Endodermal cell (in vitro differentiated cells): Measurements from ENCODE around the gene CCDC121. TPM values are rescaled to one million over a fixed set of nuclear protein-coding genes. Genes with fewer than 3 reads are reported as not detected.

Source experiments
- DNase-seq: peaks from one replicate; pipeline ENCODE4 v3.0.0-alpha.2; 2017
- H3K27ac ChIP-seq: 2 replicates; pipeline ENCODE4 v1.5.1; 2013; ENCODE audit warnings: mild to moderate bottlenecking, low read depth, low read length, moderate library complexity
- H3K27me3 ChIP-seq: 2 replicates; pipeline ENCODE4 v1.6.1; 2013; ENCODE audit warnings: mild to moderate bottlenecking, low read length, moderate library complexity; ENCODE audit not compliant: insufficient read depth, control insufficient read depth, poor library complexity, severe bottlenecking
- H3K36me3 ChIP-seq: 2 replicates; pipeline ENCODE4 v1.7.0; 2013; ENCODE audit warnings: mild to moderate bottlenecking, low read length, moderate library complexity; ENCODE audit not compliant: control insufficient read depth, insufficient read depth
- H3K4me1 ChIP-seq: one replicate; pipeline ENCODE4 v1.7.0; 2013; ENCODE audit warnings: low read length; ENCODE audit not compliant: control insufficient read depth, insufficient read depth
- H3K4me3 ChIP-seq: 2 replicates; pipeline ENCODE4 v1.5.1; 2013; ENCODE audit warnings: mild to moderate bottlenecking, low read length, moderate library complexity
- H3K9ac ChIP-seq: 2 replicates; pipeline ENCODE4 v1.6.1; 2013; ENCODE audit warnings: mild to moderate bottlenecking, low read length, moderate library complexity; ENCODE audit not compliant: poor library complexity, severe bottlenecking; ENCODE audit errors: extremely low read depth
- H3K9me3 ChIP-seq: 2 replicates; pipeline ENCODE4 v1.6.1; 2013; ENCODE audit warnings: mild to moderate bottlenecking, low read length, moderate library complexity; ENCODE audit not compliant: control insufficient read depth
- H3K27ac Mint-ChIP-seq: 2 replicates; pipeline ENCODE4 v1.8.0; 2020; ENCODE audit warnings: mixed read lengths
- H3K27me3 Mint-ChIP-seq: 2 replicates; pipeline ENCODE4 v1.8.0; 2021; ENCODE audit warnings: mild to moderate bottlenecking, mixed read lengths; ENCODE audit not compliant: insufficient read depth
- H3K36me3 Mint-ChIP-seq: 2 replicates; pipeline ENCODE4 v1.8.0; 2020; ENCODE audit warnings: low read depth, mixed read lengths
- H3K4me1 Mint-ChIP-seq: 2 replicates; pipeline ENCODE4 v1.8.0; 2020; ENCODE audit warnings: mixed read lengths
- H3K4me3 Mint-ChIP-seq: 2 replicates; pipeline ENCODE4 v1.8.0; 2020; ENCODE audit warnings: mild to moderate bottlenecking, moderate library complexity, mixed read lengths
- H3K9me3 Mint-ChIP-seq: 2 replicates; pipeline ENCODE4 v1.8.0; 2020; ENCODE audit warnings: mild to moderate bottlenecking, mixed read lengths
- CTCF ChIP-seq: fragments of 200-600 bp; sonication (generic); conservative IDR thresholded peaks from 2 replicates; pipeline ENCODE4 v1.5.0; 2021; ENCODE audit warnings: antibody characterized with exemption, mild to moderate bottlenecking
- WGBS, 2 experiments: methylation state at CpG; one replicate each; pipeline versions ENCODE4 v1.1.5 to v1.1.7; 2013; ENCODE audit warnings: missing lambda C conversion rate in 2 of 2, mixed read lengths in 1 of 2; ENCODE audit not compliant: insufficient coverage in 1 of 2, insufficient read length in 1 of 2; 5-methylcytosine and 5-hydroxymethylcytosine counted together
- total RNA-seq, 2 donors: library from RNA; stranded (reverse); fragmentation: NEBNext Ultra II Directional in 1 of 2; extraction: Animal tissue kit (Norgen Biotek cat#: 25700) in 1 of 2; gene quantifications; 2 replicates in 1 of 2; 3 replicates in 1 of 2; pipeline ENCODE4 v1.2.1, GENCODE V29; 2021

Gene CCDC121
- total RNA-seq, 2 donors from 2014 or later: 4.6 to 5.3 TPM

- peak overlapping the region; percentile 58 for H3K9ac ChIP-seq
- peak overlapping the region; percentile 87 for H3K4me3 ChIP-seq
- no peaks in the 10 kb centered on the region for H3K9me3 ChIP-seq
- no peaks in the 10 kb centered on the region for H3K27me3 ChIP-seq
- Mint-ChIP-seq H3K4me1 (peaks cover 15% of the 10 kb centered on the region), H3K9me3 (no peaks in the 10 kb centered on the region), H3K27me3 (no peaks in the 10 kb centered on the region), H3K4me3 (peak overlapping the region; percentile 98), H3K36me3 (peaks cover 48% of the 10 kb centered on the region), H3K27ac (peak overlapping the region; percentile 100)
- H3K27ac ChIP-seq: no peak overlapping the region
- 6 to 8% methylated on average over 10 to 28 of the region's 28 CpGs for WGBS, 2 experiments
- DNase-seq: no peak
- peak; percentile 11 for TF ChIP-seq CTCF
- H3K4me1 ChIP-seq: no peaks in the 10 kb centered on the region
- H3K36me3 ChIP-seq: peaks cover 46% of the 10 kb centered on the region
Observed at GRCh38 chr2:27664154-27664574, 35.4 kb upstream of the CCDC121 start.

- WGBS, 2 experiments: 0% methylated on average over 41 to 56 of the region's 56 CpGs
- peak; percentile 18 for TF ChIP-seq CTCF
- Mint-ChIP-seq H3K36me3 (peaks cover 44% of the 10 kb centered on the region), H3K27ac (peak within 1 kb of the TSS; percentile 100), H3K4me1 (peaks cover 15% of the 10 kb centered on the region), H3K9me3 (no peaks in the 10 kb centered on the region), H3K4me3 (peak within 1 kb of the TSS; percentile 98), H3K27me3 (no peaks in the 10 kb centered on the region)
- H3K4me3 ChIP-seq: peak within 1 kb of the TSS; percentile 87
- H3K9ac ChIP-seq: peak within 1 kb of the TSS; percentile 58
- peak within 1 kb of the TSS; percentile 69 for H3K27ac ChIP-seq
- no peaks in the 10 kb centered on the region for H3K4me1 ChIP-seq
- no peaks in the 10 kb centered on the region for H3K27me3 ChIP-seq
- H3K9me3 ChIP-seq: no peaks in the 10 kb centered on the region
- DNase-seq: peak; percentile 89
- H3K36me3 ChIP-seq: peaks cover 46% of the 10 kb centered on the region
Observed at GRCh38 chr2:27663285-27664153, 34.7 kb upstream of the CCDC121 start, which contains the start of the genes SLC4A1AP and SUPT7L. TSS of gene SLC4A1AP (plus strand) at chr2:27663889. CDS start at chr2:27663915, 26 bp downstream. TSS of gene SUPT7L (minus strand) at chr2:27663614. CDS start at chr2:27662192, 1,422 bp downstream.

- no peaks in the 10 kb centered on the region for H3K9me3 ChIP-seq
- H3K27me3 ChIP-seq: no peaks in the 10 kb centered on the region
- Mint-ChIP-seq H3K4me1 (peaks cover 15% of the 10 kb centered on the region), H3K36me3 (peaks cover 44% of the 10 kb centered on the region), H3K27ac (no peak overlapping the region), H3K9me3 (no peaks in the 10 kb centered on the region), H3K27me3 (no peaks in the 10 kb centered on the region), H3K4me3 (no peak overlapping the region)
- DNase-seq: no peak
- no peak overlapping the region for H3K27ac ChIP-seq
- no peak overlapping the region for H3K9ac ChIP-seq
- H3K4me3 ChIP-seq: peak overlapping the region; percentile 87
- H3K4me1 ChIP-seq: no peaks in the 10 kb centered on the region
- WGBS, 2 experiments: 92 to 100% methylated on average over 1 of the region's 1 CpG
- no peak for TF ChIP-seq CTCF
- peaks cover 55% of the 10 kb centered on the region for H3K36me3 ChIP-seq
Observed at GRCh38 chr2:27661371-27661770, 32.6 kb upstream of the CCDC121 start.
